GM19240 (cell line): Measurements from ENCODE around the gene RPRD1A.
"Not testable (repeated sequence)": the region's sequence is repeated elsewhere in the genome, so short reads cannot be mapped to it uniquely, and the experiment has no call there.

Experiments
- DNase-seq: peaks from one replicate; pipeline ENCODE4 v3.0.0; 2011; ENCODE audit warnings: low spot score; ENCODE audit not compliant: insufficient read length

The RPRD1A gene

GRCh38 chr18:36078751-36079529 is 11.6 kb upstream of the RPRD1A start:
- no peak for DNase-seq

GRCh38 chr18:36077764-36078163 is 10.4 kb upstream of the RPRD1A start:
- DNase-seq: not testable (repeated sequence)

DNA sequence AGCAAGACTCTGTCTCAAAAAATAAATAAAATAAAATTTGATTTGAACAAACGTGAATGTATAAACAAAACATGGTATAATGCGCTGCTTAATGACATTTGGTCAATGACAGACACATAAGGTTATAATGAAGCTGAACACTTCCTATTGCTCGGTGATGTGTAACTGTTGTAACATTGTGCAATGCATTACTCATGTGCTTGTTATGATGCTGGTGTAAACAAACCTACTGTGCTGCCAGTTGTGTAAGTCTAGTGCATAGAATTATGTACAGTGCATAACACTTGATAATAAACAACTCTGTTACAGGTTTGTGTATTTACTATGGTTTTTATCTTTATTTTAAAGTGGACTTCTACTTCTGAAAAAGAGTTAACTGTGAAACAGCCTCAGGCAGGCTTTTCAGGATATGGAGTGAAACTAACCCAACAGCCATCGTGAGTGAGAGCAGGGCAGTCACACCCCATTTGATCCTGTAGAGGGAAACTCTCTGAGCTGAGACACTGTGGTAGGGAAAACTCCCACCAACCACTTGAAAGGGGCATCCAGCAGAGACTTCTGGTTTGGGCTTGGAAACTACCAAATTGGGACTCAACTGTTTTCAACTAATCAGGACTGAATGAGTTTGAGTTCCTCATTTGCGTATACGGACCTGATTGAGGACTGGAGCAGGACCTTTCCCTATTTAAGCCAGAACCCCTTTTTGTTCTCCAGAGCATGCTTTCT is 8.7 kb upstream of the RPRD1A start:
- no peak for DNase-seq

GRCh38 chr18:36074435-36074834 is 7.1 kb upstream of the RPRD1A start:
- DNase-seq: no peak

GRCh38 chr18:36073676-36074075 is 6.3 kb upstream of the RPRD1A start:
- no peak for DNase-seq

DNA sequence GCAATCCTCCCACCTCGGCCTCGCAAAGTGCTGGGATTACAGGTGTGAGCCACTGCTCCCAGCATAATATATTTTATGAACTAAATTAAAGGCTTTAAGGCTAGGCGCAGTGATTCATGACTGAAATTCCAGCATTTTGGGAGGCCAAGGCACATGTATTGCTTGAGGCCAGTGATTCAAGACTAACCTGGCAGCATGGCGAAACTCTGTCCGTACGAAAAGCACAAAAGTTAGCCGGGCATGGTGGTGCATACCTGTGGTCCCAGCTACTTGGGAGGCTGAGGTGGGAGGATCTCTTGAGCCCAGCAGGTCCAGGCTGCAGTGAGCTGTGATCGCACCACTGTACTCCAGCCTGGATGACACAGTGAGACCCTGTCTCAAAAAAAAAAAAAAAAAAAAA is 5.0 kb upstream of the RPRD1A start:
- DNase-seq: not testable (repeated sequence)

DNA sequence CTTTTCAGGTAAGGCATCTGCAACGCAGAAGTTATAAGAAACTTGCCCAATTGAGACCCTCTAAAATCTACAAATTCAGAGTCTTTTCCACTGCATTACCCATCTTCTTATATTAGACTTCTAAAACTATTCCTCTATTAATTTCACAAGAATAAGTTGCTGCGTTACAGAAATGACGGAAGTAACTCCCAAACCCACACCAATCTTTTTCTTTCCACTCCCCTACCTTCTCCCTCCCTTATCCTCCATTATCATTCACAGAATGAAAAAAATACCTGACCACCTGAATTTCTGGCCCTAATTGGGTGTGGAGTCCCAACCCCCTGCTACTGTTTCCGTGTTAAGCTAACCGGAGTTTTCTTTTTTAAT is 689 bp downstream of the RPRD1A start:
- DNase-seq: no peak

DNA sequence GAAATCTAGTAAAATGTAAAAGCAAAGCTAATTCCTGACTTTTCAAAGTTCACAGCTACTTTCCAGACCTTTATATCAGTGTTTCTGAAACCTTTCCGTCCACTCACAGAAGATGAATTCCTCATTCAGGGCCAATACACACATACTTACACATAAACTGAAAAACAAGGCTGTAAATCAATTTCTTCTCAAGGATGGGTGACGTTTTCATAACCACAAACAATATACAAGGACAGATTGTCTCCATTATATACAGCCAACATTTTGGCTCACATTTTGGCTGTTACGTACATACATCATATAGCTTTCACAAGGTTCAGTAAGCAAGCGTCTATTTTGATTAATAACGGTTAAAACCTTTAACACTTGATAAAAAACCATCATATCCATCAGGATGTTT is 1.4 kb downstream of the RPRD1A start:
- DNase-seq: no peak

DNA sequence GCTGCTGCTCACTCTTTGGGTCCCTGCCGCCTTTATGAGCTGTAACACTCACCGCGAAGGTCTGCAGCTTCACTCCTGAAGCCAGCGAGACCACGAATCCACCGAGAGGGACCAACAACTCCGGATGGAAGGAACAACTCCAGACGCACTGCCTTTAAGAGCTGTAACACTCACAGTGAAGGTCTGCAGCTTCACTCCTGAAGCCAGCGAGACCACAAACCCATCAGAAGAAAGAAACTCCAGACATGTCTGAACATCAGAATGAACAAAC is 2.6 kb downstream of the RPRD1A start:
- DNase-seq: not testable (repeated sequence)

- DNase-seq: no peak
Observed at GRCh38 chr18:36064027-36064808, 3.1 kb downstream of the RPRD1A start.

- no peak for DNase-seq
Observed at GRCh38 chr18:36058674-36059073, 8.7 kb downstream of the RPRD1A start.

DNA sequence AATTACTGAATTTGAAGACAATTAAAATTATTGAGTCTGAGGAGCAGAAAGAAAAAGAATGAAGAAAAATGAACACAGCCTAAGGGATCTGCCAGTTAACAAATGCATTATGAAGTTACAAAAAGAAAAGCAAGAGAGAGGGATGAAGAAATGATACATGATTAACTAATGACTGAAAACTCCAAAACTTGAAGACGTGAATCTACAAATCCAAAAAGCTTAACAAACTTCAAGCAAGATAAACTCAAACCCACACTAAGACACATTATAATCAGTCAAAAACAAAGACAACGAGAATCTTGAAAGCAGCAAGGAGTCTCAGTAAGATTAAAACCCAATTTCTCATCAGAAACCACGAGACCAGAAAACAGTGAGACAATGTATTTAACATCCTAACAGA is 15.6 kb downstream of the RPRD1A start:
- DNase-seq: no peak

DNA sequence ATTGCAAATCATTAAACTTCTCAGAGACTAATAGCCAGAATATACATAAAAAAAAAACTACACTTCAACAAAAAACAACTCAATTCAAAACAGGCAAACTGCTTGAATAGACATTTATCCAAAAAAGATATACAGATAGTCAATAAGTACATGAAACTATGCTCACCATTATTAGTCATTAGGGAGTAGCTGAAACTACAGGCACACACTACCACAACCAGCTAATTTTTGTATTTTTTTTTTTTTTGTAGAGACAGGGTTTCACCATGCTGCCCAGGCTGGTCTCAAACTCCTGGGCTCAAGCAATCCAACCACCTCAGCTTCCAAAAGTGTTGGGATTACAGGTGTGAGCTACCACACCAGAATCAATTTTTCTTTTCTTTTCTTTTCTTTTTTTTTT is 16.9 kb downstream of the RPRD1A start:
- DNase-seq: no peak

- no peak for DNase-seq
Observed at GRCh38 chr18:36047521-36047920, 19.8 kb downstream of the RPRD1A start.

- no peak for DNase-seq
Observed at GRCh38 chr18:36046898-36047297, 20.5 kb downstream of the RPRD1A start.

DNA sequence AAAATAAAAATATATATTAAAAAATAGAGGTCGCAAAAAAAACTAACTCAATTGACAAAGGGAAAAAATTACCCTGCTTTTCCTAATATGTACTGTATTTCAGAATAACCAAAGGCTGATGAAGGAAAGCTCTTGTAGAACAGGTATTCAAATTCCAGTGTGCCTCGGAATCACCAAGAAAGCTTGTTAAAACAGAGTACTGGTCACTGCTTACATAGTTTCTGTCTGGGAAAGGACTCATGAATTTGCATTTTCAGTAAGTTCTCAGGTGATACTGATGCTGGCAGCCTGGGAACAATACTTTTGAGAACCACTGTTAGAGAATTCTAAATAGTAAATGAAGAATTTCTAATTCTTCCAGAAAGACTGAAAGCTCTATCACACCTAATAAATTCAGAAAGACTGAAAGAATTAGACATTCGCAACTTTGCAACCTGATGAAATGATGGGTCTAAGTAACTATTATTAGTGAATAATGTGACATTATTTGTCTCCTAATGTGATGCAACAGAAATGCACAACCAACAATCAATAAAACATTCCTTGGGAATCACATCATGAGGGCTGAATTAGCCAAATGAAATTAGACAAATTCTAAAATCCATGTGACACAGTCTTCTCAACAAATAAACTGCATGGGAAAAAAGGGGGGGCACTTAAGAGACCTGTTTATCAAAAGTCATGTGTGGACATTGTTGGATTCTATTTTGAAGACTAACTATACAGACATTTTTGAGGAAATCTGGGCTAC is 21.9 kb downstream of the RPRD1A start:
- no peak for DNase-seq

- no peak for DNase-seq
Observed at GRCh38 chr18:36043153-36043552, 24.2 kb downstream of the RPRD1A start.

DNA sequence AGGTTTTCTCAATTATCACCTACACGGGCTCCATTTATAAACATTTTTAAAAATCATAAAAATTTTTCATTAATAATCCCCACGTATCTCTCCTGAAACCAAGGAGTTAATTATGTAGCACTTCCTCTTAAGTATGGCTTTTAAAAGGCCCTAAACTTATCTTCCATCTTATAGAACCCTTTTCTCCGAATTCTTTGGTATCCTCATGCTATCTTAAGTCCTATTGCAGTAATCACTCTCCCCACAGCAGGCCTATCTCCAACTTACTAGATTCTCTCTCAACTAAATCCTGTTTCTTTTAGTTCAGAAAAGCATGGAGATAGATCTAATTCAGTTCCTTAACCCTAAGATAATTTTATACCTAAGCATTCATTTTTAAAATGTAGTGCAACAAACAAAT is 26.2 kb downstream of the RPRD1A start:
- DNase-seq: no peak

DNA sequence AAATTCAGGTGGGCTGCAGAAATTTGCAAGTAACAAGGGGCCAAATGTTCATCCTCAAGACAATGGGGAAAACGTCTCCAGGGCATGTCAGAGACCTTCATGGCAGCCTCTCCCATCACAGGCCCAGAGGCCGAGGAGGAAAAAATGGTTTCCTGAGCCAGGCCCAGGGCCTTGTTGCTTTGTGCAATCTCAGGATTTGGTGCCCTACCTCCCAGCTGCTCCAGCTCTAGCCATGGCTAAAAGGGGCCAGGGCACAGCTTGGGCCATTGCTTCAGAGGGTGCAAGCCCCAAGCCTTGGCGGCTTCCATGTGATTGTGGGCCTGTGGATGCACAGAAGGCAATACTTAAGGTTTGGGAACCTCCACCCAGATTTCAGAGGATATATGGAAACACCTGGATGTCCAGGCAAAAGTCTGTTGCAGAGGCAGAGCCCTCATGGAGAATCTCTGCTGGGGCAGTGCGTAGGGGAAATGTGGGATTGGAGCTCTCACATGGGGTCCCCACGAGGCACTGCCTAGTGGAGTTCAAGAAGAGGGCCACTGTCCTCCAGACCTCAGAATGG is 29.2 kb downstream of the RPRD1A start:
- no peak for DNase-seq

DNA sequence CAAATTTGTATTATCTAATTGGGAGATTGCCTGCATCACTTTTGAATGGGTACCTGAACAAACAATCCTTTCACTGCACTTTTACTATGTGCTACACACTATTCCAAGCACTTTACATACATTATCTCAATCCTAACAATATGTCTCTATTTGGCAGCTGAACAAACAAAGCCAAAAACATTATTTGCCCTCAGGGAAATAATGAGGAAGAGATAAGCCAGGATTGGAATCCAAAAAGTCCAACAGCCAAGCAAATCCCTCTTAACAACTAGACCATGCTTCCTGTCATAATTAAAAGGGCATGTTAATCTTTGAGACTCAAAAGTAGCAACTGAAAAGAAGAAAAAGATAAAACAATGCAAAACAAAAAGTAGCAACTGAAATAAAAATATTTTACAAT is 32.1 kb downstream of the RPRD1A start:
- no peak for DNase-seq

DNA sequence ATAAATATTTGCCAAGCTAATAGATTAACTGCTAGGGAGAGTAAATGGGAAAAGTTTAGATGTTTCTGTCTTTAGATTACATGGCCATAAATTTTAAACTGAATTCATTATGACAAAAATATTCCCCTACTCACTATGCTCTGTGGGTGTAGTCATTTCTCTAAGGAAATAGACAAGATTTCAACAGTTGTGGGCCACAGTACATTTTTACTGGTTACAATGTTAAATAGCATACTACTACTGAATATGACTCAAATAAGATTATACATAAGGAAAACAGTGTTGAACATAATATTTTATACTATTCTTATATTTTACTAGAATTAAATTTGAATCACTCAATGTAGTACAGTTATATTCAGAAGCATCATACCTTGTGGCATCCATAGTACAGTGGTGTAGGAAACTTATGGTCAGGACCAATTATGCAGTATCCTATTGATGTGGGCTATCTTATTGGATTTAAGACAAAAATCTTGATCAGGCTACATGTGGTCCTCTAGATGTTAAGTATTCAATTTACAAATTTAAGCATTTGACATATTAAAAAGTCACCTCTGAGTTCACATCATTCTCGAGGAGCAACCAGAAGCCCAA is 33.0 kb downstream of the RPRD1A start:
- no peak for DNase-seq
